ENCODE data around the gene ECHS1.

- TF ChIP-seq CTCF (IDR thresholded peaks at IDR 0.05) (no peak), NPAS2 (CRISPR knock-in tag; IDR thresholded peaks at IDR 0.05; ENCODE audit: borderline replicate concordance) (no peak), RAD21 (conservative IDR thresholded peaks at IDR 0.05 in 1 of 2, IDR thresholded peaks at IDR 0.05 in 1 of 2) (no peak), FOSL2 (IDR thresholded peaks at IDR 0.05) (no peak), FOSL2 (CRISPR knock-in tag; IDR thresholded peaks at IDR 0.05) (no peak), SREBF2 (IDR thresholded peaks at IDR 0.05) (no peak), EHF (CRISPR knock-in tag; IDR thresholded peaks at IDR 0.05) (no peak), RFX5 (IDR thresholded peaks at IDR 0.05) (no peak), EP300 (IDR thresholded peaks at IDR 0.05) (no peak), POLR2A (IDR thresholded peaks at IDR 0.05; ENCODE audit: low read length) (peak; percentile 32; the same call in 1 of the 2 replicates)
- TF ChIP-seq, protein P1, sequence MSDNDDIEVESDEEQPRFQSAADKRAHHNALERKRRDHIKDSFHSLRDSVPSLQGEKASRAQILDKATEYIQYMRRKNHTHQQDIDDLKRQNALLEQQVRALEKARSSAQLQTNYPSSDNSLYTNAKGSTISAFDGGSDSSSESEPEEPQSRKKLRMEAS (IDR thresholded peaks at IDR 0.05), result peak; percentile 85
- TF ChIP-seq, protein P2, sequence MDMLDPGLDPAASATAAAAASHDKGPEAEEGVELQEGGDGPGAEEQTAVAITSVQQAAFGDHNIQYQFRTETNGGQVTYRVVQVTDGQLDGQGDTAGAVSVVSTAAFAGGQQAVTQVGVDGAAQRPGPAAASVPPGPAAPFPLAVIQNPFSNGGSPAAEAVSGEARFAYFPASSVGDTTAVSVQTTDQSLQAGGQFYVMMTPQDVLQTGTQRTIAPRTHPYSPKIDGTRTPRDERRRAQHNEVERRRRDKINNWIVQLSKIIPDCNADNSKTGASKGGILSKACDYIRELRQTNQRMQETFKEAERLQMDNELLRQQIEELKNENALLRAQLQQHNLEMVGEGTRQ (IDR thresholded peaks at IDR 0.05), result no peak
Observed at GRCh38 chr10:133357285-133358161, 15.6 kb downstream of the ECHS1 start, which contains the start of gene FUOM.
